NCI-H524 (cell line): Measurements from ENCODE around the gene ECSCR.
"Not testable (repeated sequence)": the region's sequence is repeated elsewhere in the genome, so short reads cannot be mapped to it uniquely, and the experiment has no call there.

Experiments
- DNase-seq, 2 experiments: peaks; one replicate each; lab custom pipeline; 2025; lab: John Stamatoyannopoulos, UW

The ECSCR gene

GRCh38 chr5:139413963-139414362 is 48.6 kb downstream of the ECSCR start:
- no peak for DNase-seq

DNA sequence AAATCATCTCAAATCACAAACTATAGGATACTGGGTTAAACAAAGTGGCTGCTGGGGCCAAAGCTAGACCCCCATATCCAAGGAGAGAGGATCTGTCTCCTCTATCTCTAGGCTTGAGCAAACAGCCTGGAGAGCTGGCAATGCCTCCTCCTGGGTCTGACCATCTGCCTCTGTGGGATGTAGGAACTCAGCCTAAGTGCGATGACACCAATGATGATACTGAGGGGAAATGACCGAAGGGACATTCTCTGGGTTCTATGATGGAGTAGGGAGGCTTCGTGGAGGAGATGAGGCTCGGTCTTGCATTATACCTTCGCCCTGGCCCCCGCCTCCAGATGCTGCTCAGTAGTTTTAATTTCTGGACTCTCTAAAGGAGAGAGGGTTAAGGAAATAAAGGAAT is 49.4 kb downstream of the ECSCR start:
- DNase-seq: no peak

DNA sequence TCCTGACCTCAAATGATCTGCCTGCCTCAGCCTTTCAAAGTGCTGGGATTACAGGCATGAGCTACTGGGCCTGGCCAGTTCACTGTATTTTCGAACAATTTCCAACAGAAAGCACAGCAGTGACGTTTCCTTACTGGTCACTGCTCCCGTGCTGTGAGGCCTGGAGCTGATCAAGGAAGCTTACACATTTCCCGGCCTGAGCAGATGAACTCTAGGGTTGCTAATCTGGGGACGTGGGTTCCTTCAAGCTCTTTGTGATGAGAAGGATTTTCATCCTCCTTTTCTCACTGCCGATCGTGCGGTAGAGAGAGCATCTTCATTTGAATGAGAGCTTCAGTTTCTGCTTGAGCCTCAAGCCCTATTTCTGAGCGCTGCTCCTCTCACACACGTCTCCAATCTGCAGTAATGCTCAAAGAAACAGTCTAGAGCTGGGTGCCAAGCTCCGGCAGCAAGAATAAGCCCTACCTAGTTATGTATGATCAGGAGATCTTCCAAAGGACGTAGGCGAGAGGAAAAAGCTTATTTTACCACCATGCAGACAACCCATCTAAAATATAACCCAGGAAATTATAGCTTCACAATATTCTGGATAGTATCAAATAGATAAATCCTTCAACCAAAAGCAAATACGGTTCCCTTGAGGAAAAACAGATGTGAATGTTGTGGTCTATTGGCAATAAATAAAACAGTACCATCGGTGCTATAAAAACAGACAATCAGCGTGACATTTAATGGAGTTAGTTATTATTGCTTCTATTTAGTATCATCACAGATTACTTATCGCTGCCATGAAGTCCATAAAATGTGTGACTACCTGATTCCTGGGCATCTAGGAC is 51.3 kb downstream of the ECSCR start:
- no peak for DNase-seq

GRCh38 chr5:139410121-139410992 is 52.2 kb downstream of the ECSCR start:
- no peak for DNase-seq

DNA sequence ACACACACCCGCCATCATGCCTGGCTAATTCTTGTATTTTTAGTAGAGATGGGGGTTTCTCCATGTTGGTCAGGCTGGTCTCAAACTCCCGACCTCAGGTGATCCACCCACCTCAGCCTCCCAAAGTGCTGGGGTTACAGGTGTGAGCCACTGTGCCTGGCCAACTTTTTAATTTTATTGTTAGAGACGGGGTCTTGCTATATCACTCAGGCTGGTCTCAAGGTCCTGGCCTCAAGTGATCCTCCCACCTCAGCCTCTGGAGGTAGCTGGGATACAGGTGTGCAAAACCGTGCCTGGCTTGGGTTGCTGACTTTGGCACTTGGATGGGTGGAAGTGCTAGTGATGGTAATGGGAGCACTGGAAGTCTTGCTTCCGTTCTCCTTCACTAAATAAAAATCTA is 53.4 kb downstream of the ECSCR start:
- not testable (repeated sequence) for DNase-seq

DNA sequence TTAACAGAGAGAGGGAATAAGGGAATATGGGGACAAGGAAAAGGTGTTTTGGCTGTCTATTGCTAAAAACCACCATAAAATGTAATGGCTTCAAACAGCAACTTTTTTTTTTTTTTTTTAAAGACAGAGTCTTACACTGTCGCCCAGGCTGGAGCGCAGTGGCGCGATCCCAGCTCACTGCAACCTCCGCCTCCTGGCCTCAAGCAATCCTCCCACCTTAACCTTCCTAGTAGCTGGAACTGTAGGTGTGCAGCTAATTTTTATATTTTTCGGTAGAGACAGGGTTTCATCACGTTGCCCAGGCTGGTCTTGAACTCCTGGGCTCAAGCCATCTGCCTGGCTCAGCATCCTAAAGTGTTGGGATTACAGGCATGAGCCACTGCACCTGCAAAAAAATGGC is 54.4 kb downstream of the ECSCR start:
- DNase-seq: no peak

DNA sequence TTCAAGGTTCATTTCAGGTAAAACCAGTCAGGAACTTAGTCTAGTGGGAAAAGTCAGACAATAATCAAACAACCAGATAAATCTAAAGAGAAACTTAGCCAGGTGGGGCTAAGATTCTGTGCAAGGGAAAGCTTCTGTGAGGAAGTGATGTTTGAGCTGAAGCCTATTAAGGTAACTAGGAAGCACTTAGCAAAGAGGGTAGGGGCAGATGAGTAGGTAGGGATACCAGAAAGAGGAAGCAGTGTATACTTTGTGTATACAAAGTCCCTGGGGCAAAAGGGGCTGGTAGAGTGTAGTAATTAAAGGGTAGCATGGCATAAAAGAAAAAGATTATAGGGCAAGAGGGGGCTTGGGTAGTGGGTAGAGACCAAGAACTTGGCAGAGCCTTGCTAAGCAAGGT is 55.0 kb downstream of the ECSCR start:
- no peak for DNase-seq

GRCh38 chr5:139406963-139407362 is 55.6 kb downstream of the ECSCR start:
- no peak for DNase-seq

DNA sequence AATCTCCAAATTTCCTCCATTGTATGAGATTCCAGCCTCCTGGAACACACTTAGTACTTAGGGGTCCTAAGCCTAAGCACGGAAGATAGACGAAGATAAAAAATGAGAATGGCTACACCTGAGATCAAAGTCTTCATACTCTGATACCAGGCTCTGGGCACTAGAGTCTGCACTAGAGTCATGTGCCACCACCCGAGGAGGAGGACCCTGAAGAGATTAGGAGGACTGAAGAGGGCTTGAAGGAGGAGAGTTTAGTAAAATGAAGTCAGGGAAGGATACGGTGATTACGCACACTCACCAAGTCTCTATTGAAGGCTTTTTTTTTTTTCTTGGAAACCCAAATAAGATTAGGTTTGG is 58.1 kb downstream of the ECSCR start:
- DNase-seq: peak; percentile 30 to 58

- DNase-seq: peak; percentile 95
Measured at GRCh38 chr5:139403787-139404483, 58.6 kb downstream of the ECSCR start, which contains the start of gene SPATA24. Gene SPATA24, minus strand, starts transcription at chr5:139404089. Its CDS starts 29 bp downstream, at chr5:139404060.

DNA sequence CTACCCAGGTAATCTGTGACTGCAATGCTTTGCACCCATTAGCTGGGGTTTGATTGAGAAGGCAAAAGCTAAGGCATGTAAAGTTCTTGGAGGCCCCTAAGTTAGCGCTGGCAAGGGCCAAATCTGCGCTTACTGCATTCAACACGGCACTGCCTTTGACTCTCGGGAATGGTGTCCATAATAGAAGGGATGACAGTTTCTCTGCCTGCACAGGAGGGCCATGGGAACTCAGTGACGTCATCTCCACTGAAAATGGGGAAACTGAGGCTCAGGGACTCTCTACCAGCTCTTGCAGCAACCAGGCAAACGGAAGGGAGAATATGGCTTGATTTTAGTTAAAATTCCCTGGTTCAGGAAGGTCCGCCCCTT is 59.1 kb downstream of the ECSCR start:
- DNase-seq: no peak

- DNase-seq: peak; percentile 12 to 17
Measured at GRCh38 chr5:139402561-139403158, 59.9 kb downstream of the ECSCR start.

DNA sequence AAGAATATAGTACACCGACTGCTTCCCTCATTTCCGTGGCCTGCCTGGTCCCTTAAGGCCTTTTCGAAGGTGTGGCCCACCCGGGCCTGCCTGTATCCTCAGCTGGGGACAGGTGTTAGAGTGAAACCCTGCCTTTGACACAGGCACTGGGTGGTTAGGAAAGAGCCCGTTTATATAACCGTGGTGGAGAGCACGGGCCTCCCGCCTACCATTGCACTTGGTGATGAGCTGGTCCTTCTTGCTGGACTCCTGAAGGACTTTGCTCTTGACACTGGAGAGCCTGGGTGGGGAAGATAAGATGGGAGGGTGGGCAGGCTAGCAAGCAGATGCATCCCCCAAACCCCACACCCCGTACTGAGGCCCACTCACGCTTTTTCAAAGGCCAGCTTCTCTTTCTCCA is 61.0 kb downstream of the ECSCR start:
- DNase-seq: no peak

- DNase-seq: no peak
Measured at GRCh38 chr5:139399501-139400121, 62.9 kb downstream of the ECSCR start.
